Measurements from ENCODE around the gene STX5. TPM values are rescaled to one million over a fixed set of nuclear protein-coding genes. Genes with fewer than 3 reads are reported as not detected.

The STX5 gene
- total and polyA plus RNA-seq, 9 of the 15 experiments (the other 6 are each of a cell fraction or from before 2014, with no cell fraction given): 2.8 to 28.6 (median 23.7) TPM

DNA sequence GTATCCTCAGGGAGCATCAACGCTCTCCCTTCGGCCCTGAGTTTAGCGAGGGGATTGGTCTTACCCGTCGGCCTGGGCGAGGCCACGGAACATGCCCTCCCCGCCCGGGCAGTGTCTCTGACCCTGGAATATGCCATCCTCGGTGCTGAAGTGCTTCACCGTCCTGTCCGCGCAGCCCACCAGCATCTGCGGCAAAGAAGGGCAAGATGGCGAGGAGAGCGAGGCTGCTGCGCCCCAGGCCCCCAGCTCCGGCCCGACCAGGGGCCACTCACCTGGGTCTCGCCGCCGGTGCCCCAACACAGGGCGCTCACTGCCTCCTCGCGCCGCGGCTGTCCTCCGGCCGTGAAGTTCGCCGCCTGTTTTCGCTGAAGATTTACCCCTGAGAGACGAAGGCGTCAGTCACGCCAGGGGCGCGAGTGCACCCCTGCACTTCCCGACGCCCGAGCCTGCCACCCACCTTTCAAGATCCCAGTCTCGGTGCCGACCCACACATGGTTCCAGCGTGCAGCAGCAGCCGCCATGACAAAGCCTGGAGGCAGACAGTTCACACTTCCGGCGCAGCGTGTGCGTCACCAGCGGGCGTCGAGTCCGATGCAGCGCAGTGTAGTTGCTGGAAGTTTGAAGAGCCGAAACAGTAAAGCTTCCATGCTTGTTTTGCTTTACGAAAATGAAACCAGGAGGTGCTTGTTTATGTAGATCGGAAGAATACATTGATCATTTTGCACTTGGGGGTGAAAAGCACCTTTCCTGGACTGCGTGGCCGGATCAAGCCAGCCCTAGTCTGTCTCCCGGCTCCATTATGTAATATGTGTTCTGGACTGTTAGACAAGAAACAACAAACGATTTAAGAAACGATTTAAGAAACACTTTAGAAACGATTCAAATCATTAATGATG is 7.4 kb upstream of the STX5 start, which contains the start of gene WDR74 (continued):
- TF ChIP-seq, protein P1, sequence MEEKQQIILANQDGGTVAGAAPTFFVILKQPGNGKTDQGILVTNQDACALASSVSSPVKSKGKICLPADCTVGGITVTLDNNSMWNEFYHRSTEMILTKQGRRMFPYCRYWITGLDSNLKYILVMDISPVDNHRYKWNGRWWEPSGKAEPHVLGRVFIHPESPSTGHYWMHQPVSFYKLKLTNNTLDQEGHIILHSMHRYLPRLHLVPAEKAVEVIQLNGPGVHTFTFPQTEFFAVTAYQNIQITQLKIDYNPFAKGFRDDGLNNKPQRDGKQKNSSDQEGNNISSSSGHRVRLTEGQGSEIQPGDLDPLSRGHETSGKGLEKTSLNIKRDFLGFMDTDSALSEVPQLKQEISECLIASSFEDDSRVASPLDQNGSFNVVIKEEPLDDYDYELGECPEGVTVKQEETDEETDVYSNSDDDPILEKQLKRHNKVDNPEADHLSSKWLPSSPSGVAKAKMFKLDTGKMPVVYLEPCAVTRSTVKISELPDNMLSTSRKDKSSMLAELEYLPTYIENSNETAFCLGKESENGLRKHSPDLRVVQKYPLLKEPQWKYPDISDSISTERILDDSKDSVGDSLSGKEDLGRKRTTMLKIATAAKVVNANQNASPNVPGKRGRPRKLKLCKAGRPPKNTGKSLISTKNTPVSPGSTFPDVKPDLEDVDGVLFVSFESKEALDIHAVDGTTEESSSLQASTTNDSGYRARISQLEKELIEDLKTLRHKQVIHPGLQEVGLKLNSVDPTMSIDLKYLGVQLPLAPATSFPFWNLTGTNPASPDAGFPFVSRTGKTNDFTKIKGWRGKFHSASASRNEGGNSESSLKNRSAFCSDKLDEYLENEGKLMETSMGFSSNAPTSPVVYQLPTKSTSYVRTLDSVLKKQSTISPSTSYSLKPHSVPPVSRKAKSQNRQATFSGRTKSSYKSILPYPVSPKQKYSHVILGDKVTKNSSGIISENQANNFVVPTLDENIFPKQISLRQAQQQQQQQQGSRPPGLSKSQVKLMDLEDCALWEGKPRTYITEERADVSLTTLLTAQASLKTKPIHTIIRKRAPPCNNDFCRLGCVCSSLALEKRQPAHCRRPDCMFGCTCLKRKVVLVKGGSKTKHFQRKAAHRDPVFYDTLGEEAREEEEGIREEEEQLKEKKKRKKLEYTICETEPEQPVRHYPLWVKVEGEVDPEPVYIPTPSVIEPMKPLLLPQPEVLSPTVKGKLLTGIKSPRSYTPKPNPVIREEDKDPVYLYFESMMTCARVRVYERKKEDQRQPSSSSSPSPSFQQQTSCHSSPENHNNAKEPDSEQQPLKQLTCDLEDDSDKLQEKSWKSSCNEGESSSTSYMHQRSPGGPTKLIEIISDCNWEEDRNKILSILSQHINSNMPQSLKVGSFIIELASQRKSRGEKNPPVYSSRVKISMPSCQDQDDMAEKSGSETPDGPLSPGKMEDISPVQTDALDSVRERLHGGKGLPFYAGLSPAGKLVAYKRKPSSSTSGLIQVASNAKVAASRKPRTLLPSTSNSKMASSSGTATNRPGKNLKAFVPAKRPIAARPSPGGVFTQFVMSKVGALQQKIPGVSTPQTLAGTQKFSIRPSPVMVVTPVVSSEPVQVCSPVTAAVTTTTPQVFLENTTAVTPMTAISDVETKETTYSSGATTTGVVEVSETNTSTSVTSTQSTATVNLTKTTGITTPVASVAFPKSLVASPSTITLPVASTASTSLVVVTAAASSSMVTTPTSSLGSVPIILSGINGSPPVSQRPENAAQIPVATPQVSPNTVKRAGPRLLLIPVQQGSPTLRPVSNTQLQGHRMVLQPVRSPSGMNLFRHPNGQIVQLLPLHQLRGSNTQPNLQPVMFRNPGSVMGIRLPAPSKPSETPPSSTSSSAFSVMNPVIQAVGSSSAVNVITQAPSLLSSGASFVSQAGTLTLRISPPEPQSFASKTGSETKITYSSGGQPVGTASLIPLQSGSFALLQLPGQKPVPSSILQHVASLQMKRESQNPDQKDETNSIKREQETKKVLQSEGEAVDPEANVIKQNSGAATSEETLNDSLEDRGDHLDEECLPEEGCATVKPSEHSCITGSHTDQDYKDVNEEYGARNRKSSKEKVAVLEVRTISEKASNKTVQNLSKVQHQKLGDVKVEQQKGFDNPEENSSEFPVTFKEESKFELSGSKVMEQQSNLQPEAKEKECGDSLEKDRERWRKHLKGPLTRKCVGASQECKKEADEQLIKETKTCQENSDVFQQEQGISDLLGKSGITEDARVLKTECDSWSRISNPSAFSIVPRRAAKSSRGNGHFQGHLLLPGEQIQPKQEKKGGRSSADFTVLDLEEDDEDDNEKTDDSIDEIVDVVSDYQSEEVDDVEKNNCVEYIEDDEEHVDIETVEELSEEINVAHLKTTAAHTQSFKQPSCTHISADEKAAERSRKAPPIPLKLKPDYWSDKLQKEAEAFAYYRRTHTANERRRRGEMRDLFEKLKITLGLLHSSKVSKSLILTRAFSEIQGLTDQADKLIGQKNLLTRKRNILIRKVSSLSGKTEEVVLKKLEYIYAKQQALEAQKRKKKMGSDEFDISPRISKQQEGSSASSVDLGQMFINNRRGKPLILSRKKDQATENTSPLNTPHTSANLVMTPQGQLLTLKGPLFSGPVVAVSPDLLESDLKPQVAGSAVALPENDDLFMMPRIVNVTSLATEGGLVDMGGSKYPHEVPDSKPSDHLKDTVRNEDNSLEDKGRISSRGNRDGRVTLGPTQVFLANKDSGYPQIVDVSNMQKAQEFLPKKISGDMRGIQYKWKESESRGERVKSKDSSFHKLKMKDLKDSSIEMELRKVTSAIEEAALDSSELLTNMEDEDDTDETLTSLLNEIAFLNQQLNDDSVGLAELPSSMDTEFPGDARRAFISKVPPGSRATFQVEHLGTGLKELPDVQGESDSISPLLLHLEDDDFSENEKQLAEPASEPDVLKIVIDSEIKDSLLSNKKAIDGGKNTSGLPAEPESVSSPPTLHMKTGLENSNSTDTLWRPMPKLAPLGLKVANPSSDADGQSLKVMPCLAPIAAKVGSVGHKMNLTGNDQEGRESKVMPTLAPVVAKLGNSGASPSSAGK (IDR thresholded peaks at IDR 0.05): no peak; the same call in 1 of the 2 replicates
- no peak for TF ChIP-seq ZNF24 (IDR thresholded peaks at IDR 0.05)
- TF ChIP-seq FOXJ2 (tag; IDR thresholded peaks at IDR 0.05): 0 out of 2 replicates have a peak, but pooled peaks have one; percentile 16
- TF ChIP-seq BRD4 (IDR thresholded peaks at IDR 0.05): no peak
- TF ChIP-seq CTBP1 (IDR thresholded peaks at IDR 0.05; ENCODE audit: borderline replicate concordance): peak; percentile 54; the same call in 1 of the 2 replicates
- TF ChIP-seq ZNF133 (CRISPR knock-in tag; IDR thresholded peaks at IDR 0.05): no peak
- no peak for TF ChIP-seq PTTG1 (tag; IDR thresholded peaks at IDR 0.05; ENCODE audit: low read depth)
- TF ChIP-seq, protein P2, sequence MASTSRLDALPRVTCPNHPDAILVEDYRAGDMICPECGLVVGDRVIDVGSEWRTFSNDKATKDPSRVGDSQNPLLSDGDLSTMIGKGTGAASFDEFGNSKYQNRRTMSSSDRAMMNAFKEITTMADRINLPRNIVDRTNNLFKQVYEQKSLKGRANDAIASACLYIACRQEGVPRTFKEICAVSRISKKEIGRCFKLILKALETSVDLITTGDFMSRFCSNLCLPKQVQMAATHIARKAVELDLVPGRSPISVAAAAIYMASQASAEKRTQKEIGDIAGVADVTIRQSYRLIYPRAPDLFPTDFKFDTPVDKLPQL (IDR thresholded peaks at IDR 0.05; ENCODE audit: extremely low read depth, insufficient read length): no peak
- TF ChIP-seq MTF1 (CRISPR knock-in tag; IDR thresholded peaks at IDR 0.05; ENCODE audit: borderline replicate concordance): no peak
- no peak for TF ChIP-seq PHTF2 (CRISPR knock-in tag; IDR thresholded peaks at IDR 0.05)
- peak; percentile 50; the same call in 1 of the 2 replicates for TF ChIP-seq MTA3 (IDR thresholded peaks at IDR 0.05; ENCODE audit: borderline replicate concordance)
- peak; percentile 99 for TF ChIP-seq HDAC2 (IDR thresholded peaks at IDR 0.05)
- no peak for TF ChIP-seq CEBPG (CRISPR knock-in tag; IDR thresholded peaks at IDR 0.05)
- TF ChIP-seq CEBPG (tag; conservative IDR thresholded peaks at IDR 0.05 in 1 of 2, IDR thresholded peaks at IDR 0.05 in 1 of 2): no peak
- TF ChIP-seq, protein P3, sequence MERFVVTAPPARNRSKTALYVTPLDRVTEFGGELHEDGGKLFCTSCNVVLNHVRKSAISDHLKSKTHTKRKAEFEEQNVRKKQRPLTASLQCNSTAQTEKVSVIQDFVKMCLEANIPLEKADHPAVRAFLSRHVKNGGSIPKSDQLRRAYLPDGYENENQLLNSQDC (CRISPR knock-in tag; IDR thresholded peaks at IDR 0.05): no peak
- TF ChIP-seq BDP1 (IDR thresholded peaks at IDR 0.05; ENCODE audit: insufficient read depth, insufficient read length): no peak

Data from K562 (cell line).